Measurements from ENCODE around the gene HIVEP3. TPM values are rescaled to one million over a fixed set of nuclear protein-coding genes. Genes with fewer than 3 reads are reported as not detected.

The HIVEP3 gene
- total RNA-seq, 2 experiments from 2014 or later = 18.6 to 20.4 TPM

- DNase-seq = no peak
- Mint-ChIP-seq H3K4me3 (no peak overlapping the region), H3K27ac (no peak overlapping the region), H3K9me3 (no peaks in the 10 kb centered on the region), H3K4me1 (ENCODE audit: low read depth) (peaks cover 53% of the 10 kb centered on the region), H3K36me3 (ENCODE audit: low read depth) (peaks cover 4% of the 10 kb centered on the region), H3K27me3 (no peaks in the 10 kb centered on the region)
- no peak for TF ChIP-seq CTCF (IDR thresholded peaks at IDR 0.05)
- POLR2A ChIA-PET = interaction anchor here (0.7 kb wide), 1 partner anchor 18 kb away, joined by 3 read pairs; no protein-coding TSS in a partner anchor
- CTCF ChIA-PET = no interaction called here
- ATAC-seq = no peak
- intact Hi-C loops (cut with micrococcal nuclease) = no loop called here
Measured at GRCh38 chr1:41847733-41848132, 71.0 kb downstream of the HIVEP3 start.

- H3K4me3 Mint-ChIP-seq = no peak overlapping the region
- H3K9me3 Mint-ChIP-seq = no peaks in the 10 kb centered on the region
- ChIA-PET POLR2A (interaction anchor here (0.7 kb wide), 2 partner anchors 17 to 107 kb away, joined by 3 read pairs; no protein-coding TSS in a partner anchor), CTCF (no interaction called here)
- no peak for TF ChIP-seq CTCF (IDR thresholded peaks at IDR 0.05)
- H3K4me1 Mint-ChIP-seq (ENCODE audit: low read depth) = peaks cover 53% of the 10 kb centered on the region
- intact Hi-C loops (cut with micrococcal nuclease) = no loop called here
- peaks cover 4% of the 10 kb centered on the region for H3K36me3 Mint-ChIP-seq (ENCODE audit: low read depth)
- no peak for ATAC-seq
- no peak for DNase-seq
- no peaks in the 10 kb centered on the region for H3K27me3 Mint-ChIP-seq
- H3K27ac Mint-ChIP-seq = no peak overlapping the region
Measured at GRCh38 chr1:41846625-41847405, 71.9 kb downstream of the HIVEP3 start.

- ATAC-seq (no peak), DNase-seq (no peak)
- no peak overlapping the region for H3K27ac Mint-ChIP-seq
- POLR2A ChIA-PET = no interaction called here
- intact Hi-C loops (cut with micrococcal nuclease) = no loop called here
- peaks cover 4% of the 10 kb centered on the region for H3K36me3 Mint-ChIP-seq (ENCODE audit: low read depth)
- H3K4me3 Mint-ChIP-seq = no peak overlapping the region
- peaks cover 46% of the 10 kb centered on the region for H3K4me1 Mint-ChIP-seq (ENCODE audit: low read depth)
- CTCF ChIA-PET = no interaction called here
- no peaks in the 10 kb centered on the region for H3K9me3 Mint-ChIP-seq
- no peak for TF ChIP-seq CTCF (IDR thresholded peaks at IDR 0.05)
- H3K27me3 Mint-ChIP-seq = no peaks in the 10 kb centered on the region
Measured at GRCh38 chr1:41844781-41845272, 73.9 kb downstream of the HIVEP3 start.

GRCh38 chr1:41844255-41844654 lies 74.5 kb downstream of the HIVEP3 start:
- no peaks in the 10 kb centered on the region for H3K9me3 Mint-ChIP-seq
- no peak overlapping the region for H3K27ac Mint-ChIP-seq
- no peak for DNase-seq
- H3K27me3 Mint-ChIP-seq = no peaks in the 10 kb centered on the region
- CTCF ChIA-PET = no interaction called here
- no peak for TF ChIP-seq CTCF (IDR thresholded peaks at IDR 0.05)
- H3K4me1 Mint-ChIP-seq (ENCODE audit: low read depth) = peaks cover 41% of the 10 kb centered on the region
- no peak for ATAC-seq
- POLR2A ChIA-PET = no interaction called here
- intact Hi-C loops (cut with micrococcal nuclease) = no loop called here
- H3K36me3 Mint-ChIP-seq (ENCODE audit: low read depth) = peaks cover 4% of the 10 kb centered on the region
- H3K4me3 Mint-ChIP-seq = no peak overlapping the region

GRCh38 chr1:41842993-41843755 lies 75.5 kb downstream of the HIVEP3 start:
- ChIA-PET POLR2A (no interaction called here), CTCF (no interaction called here)
- no peak overlapping the region for H3K27ac Mint-ChIP-seq
- peaks cover 35% of the 10 kb centered on the region for H3K4me1 Mint-ChIP-seq (ENCODE audit: low read depth)
- DNase-seq (no peak), ATAC-seq (no peak)
- intact Hi-C loops (cut with micrococcal nuclease) = no loop called here
- no peaks in the 10 kb centered on the region for H3K9me3 Mint-ChIP-seq
- no peak for TF ChIP-seq CTCF (IDR thresholded peaks at IDR 0.05)
- no peak overlapping the region for H3K4me3 Mint-ChIP-seq
- no peaks in the 10 kb centered on the region for H3K27me3 Mint-ChIP-seq
- H3K36me3 Mint-ChIP-seq (ENCODE audit: low read depth) = peaks cover 2% of the 10 kb centered on the region
